Hepatocyte (in vitro differentiated cells): Measurements from ENCODE around the gene THOC1. TPM values are rescaled to one million over a fixed set of nuclear protein-coding genes. Genes with fewer than 3 reads are reported as not detected.

Experiments used
- DNase-seq: peaks from one replicate; pipeline ENCODE4 v3.0.0-alpha.2; 2016; ENCODE audit warnings: low spot score
- H2AFZ ChIP-seq: fragments of 200-600 bp; sonication (generic); 2 replicates; pipeline ENCODE4 v1.6.0; 2016; ENCODE audit warnings: antibody characterized with exemption, mild to moderate bottlenecking
- H3K27ac ChIP-seq: fragments of 200-600 bp; sonication (generic); 2 replicates; pipeline ENCODE4 v1.5.1; 2016; ENCODE audit warnings: mild to moderate bottlenecking
- H3K27me3 ChIP-seq: fragments of 200-600 bp; sonication (generic); 2 replicates; pipeline ENCODE4 v1.6.1; 2016
- H3K36me3 ChIP-seq: fragments of 200-600 bp; sonication (generic); replicated peaks from 2 replicates; pipeline ENCODE4 v1.5.1; 2016; ENCODE audit warnings: low read depth; ENCODE audit not compliant: insufficient read depth
- H3K4me1 ChIP-seq: fragments of 200-600 bp; sonication (generic); 2 replicates; pipeline ENCODE4 v1.5.1; 2016; ENCODE audit warnings: mild to moderate bottlenecking, moderate library complexity; ENCODE audit not compliant: insufficient read depth
- H3K4me2 ChIP-seq: fragments of 200-600 bp; sonication (generic); 2 replicates; pipeline ENCODE4 v1.6.0; 2016
- H3K4me3 ChIP-seq: fragments of 200-600 bp; sonication (generic); 2 replicates; pipeline ENCODE4 v1.5.1; 2016; ENCODE audit warnings: mild to moderate bottlenecking
- H3K79me2 ChIP-seq: fragments of 200-600 bp; sonication (generic); 2 replicates; pipeline ENCODE4 v1.6.0; 2017; ENCODE audit warnings: mild to moderate bottlenecking
- H3K9me2 ChIP-seq: fragments of 200-600 bp; sonication (generic); replicated peaks from 2 replicates; pipeline ENCODE4 v1.6.0; 2017; ENCODE audit warnings: mild to moderate bottlenecking; ENCODE audit not compliant: insufficient read depth
- H3K9me3 ChIP-seq: fragments of 200-600 bp; sonication (generic); 2 replicates; pipeline ENCODE4 v1.5.1; 2016; ENCODE audit warnings: low read depth, mild to moderate bottlenecking
- H4K20me1 ChIP-seq: fragments of 200-600 bp; sonication (generic); 2 replicates; pipeline ENCODE4 v1.6.0; 2016; ENCODE audit warnings: mild to moderate bottlenecking; ENCODE audit not compliant: insufficient read depth, poor library complexity, severe bottlenecking
- EZH2 ChIP-seq: fragments of 200-600 bp; sonication (generic); IDR thresholded peaks from 2 replicates; pipeline ENCODE4 v1.6.1; 2016; ENCODE audit warnings: antibody characterized with exemption, mild to moderate bottlenecking, borderline replicate concordance
- EZH2phosphoT487 ChIP-seq: fragments of 200-600 bp; sonication (generic); IDR thresholded peaks from one replicate; pipeline ENCODE4 v1.6.1; 2018; ENCODE audit warnings: antibody characterized with exemption, mild to moderate bottlenecking, low read depth, moderate library complexity; ENCODE audit not compliant: unreplicated experiment, severe bottlenecking
- WGBS: methylation state at CpG from one replicate; pipeline ENCODE4 v1.1.6; 2016; ENCODE audit warnings: low lambda C conversion rate; ENCODE audit errors: missing lambda C conversion rate; 5-methylcytosine and 5-hydroxymethylcytosine counted together
- polyA plus RNA-seq: library from polyadenylated mRNA; unstranded; fragments of >200 nt; fragmentation: Nextera tagmentation; extraction: Ambion mirVana; gene quantifications from 2 replicates; pipeline ENCODE4 v1.2.1, GENCODE V29; 2016
- total RNA-seq: library from RNA; depleted of rRNA; stranded (reverse); fragments of >200 nt; gene quantifications from 2 replicates; pipeline ENCODE4 v1.2.3, GENCODE V29; 2014
- TF ChIP-seq, protein P1 (sequence below): fragments of 200-600 bp; sonication (generic); IDR thresholded peaks from 2 replicates; pipeline ENCODE4 v1.5.1; 2016; ENCODE audit warnings: antibody characterized with exemption, mild to moderate bottlenecking; ENCODE audit not compliant: poor library complexity

Gene THOC1
- total and polyA plus RNA-seq, 2 experiments from 2014 or later, result 28.9 to 50.3 TPM

DNA sequence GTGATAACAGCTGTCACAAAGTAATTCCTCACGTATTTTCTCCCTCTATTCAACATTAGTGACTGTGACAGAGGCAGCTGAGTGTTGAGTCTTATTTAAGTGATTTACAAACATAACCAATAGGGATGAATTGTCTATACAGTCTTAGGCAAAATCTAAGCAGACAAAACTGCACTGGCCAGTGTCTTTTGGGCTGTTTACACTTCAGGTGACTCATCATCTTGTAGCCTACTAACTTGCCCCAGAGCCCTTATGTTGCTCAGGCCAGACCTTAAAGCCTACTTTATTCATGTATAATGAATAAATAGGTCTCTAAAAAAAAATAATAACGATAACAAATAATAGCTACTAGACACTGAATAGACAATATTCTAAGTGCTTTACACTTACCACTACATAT, 17.2 kb downstream of the THOC1 start:
- no peak for DNase-seq
- no peak overlapping the region for H3K4me2 ChIP-seq
- H3K9me2 ChIP-seq, result no peaks in the 10 kb centered on the region
- no peak for TF ChIP-seq EZH2phosphoT487
- TF ChIP-seq, protein P1, sequence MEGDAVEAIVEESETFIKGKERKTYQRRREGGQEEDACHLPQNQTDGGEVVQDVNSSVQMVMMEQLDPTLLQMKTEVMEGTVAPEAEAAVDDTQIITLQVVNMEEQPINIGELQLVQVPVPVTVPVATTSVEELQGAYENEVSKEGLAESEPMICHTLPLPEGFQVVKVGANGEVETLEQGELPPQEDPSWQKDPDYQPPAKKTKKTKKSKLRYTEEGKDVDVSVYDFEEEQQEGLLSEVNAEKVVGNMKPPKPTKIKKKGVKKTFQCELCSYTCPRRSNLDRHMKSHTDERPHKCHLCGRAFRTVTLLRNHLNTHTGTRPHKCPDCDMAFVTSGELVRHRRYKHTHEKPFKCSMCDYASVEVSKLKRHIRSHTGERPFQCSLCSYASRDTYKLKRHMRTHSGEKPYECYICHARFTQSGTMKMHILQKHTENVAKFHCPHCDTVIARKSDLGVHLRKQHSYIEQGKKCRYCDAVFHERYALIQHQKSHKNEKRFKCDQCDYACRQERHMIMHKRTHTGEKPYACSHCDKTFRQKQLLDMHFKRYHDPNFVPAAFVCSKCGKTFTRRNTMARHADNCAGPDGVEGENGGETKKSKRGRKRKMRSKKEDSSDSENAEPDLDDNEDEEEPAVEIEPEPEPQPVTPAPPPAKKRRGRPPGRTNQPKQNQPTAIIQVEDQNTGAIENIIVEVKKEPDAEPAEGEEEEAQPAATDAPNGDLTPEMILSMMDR, result no peak
- TF ChIP-seq EZH2, result no peak
- no peaks in the 10 kb centered on the region for H3K27me3 ChIP-seq
- no peak overlapping the region for H2AFZ ChIP-seq
- no peak overlapping the region for H3K27ac ChIP-seq
- H3K4me1 ChIP-seq, result no peaks in the 10 kb centered on the region
- H3K36me3 ChIP-seq, result no peaks in the 10 kb centered on the region
- H4K20me1 ChIP-seq, result no peaks in the 10 kb centered on the region
- H3K9me3 ChIP-seq, result no peaks in the 10 kb centered on the region
- no peaks in the 10 kb centered on the region for H3K79me2 ChIP-seq
- H3K4me3 ChIP-seq, result no peak overlapping the region
- 92% methylated on average over 2 of the region's 2 CpGs for WGBS

DNA sequence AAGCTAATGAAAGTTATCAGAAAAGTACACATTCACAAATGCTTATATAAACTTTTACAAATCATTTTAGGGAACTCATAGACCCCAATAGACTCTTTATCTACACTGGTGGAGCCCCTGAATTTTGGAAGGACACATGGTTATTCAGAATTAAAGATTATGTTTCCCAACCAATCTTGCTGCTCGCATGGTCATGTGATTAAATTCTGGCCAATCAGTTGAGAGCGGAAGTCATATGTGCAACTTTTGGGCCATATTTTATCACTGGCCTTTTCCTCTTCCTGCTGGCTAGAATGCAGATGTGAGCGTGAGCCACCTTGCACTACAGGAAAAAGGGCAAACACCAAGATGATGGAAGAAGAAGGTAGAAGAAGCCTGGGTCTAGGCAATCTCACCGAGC, 19.8 kb downstream of the THOC1 start:
- Histone ChIP-seq H3K36me3 (no peaks in the 10 kb centered on the region), H3K9me2 (no peaks in the 10 kb centered on the region), H3K4me2 (no peak overlapping the region), H3K27me3 (no peaks in the 10 kb centered on the region), H4K20me1 (no peaks in the 10 kb centered on the region), H3K27ac (no peak overlapping the region), H3K79me2 (no peaks in the 10 kb centered on the region), H3K4me3 (no peak overlapping the region), H3K9me3 (no peaks in the 10 kb centered on the region), H2AFZ (no peak overlapping the region), H3K4me1 (no peaks in the 10 kb centered on the region)
- WGBS, result 99% methylated on average over 4 of the region's 4 CpGs
- DNase-seq, result no peak
- TF ChIP-seq, protein P1, result no peak
- TF ChIP-seq EZH2phosphoT487 (no peak), EZH2 (no peak)

DNA sequence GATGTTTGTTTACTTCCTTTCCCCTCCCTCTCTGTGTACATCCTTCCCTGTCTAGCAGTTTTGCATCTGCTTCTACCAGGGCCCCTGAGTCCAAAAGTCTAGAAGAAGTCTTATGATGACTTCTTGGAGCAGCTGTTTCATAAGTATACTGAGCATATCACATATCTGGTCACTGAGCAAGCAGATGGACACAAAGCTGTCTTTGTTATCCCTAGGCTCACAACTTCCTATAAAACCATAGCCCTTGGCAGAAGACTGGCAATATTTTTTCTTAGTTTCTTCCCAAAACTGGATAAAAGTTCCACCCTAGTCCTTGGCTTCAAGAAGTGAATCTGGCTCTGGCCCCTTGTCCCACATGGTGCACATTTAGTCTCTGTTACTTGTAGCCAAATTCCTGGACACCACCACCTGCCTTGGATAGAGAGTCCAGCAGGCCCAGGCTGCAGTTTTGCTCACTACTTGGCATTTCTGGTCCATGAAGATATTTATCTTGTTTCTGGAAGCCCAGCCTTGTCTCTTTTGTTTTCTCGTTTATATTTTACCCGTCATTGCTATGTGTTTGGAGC, 22.5 kb downstream of the THOC1 start:
- no peak for DNase-seq
- H3K36me3 ChIP-seq, result no peaks in the 10 kb centered on the region
- 100% methylated on average over 2 of the region's 2 CpGs for WGBS

More for the DNA sequence above, 22.5 kb downstream of the THOC1 start:
- Histone ChIP-seq H3K4me3 (no peak overlapping the region), H3K4me2 (no peak overlapping the region), H3K4me1 (no peaks in the 10 kb centered on the region), H3K27me3 (no peaks in the 10 kb centered on the region), H3K9me3 (no peaks in the 10 kb centered on the region), H4K20me1 (no peaks in the 10 kb centered on the region), H3K79me2 (no peaks in the 10 kb centered on the region), H2AFZ (no peak overlapping the region), H3K9me2 (no peaks in the 10 kb centered on the region), H3K27ac (no peak overlapping the region)
- TF ChIP-seq EZH2phosphoT487 (no peak), EZH2 (no peak)
- TF ChIP-seq, protein P1, result no peak
